Hepatocyte (in vitro differentiated cells): ENCODE measurements around the gene PRKAB1. TPM values are rescaled to one million over a fixed set of nuclear protein-coding genes. Genes with fewer than 3 reads are reported as not detected.

ENCODE experiments used
- DNase-seq: peaks from one replicate; pipeline ENCODE4 v3.0.0-alpha.2; 2016; ENCODE audit warnings: low spot score
- H2AFZ ChIP-seq: fragments of 200-600 bp; sonication (generic); 2 replicates; pipeline ENCODE4 v1.6.0; 2016; ENCODE audit warnings: antibody characterized with exemption, mild to moderate bottlenecking
- H3K27ac ChIP-seq: fragments of 200-600 bp; sonication (generic); 2 replicates; pipeline ENCODE4 v1.5.1; 2016; ENCODE audit warnings: mild to moderate bottlenecking
- H3K27me3 ChIP-seq: fragments of 200-600 bp; sonication (generic); 2 replicates; pipeline ENCODE4 v1.6.1; 2016
- H3K36me3 ChIP-seq: fragments of 200-600 bp; sonication (generic); replicated peaks from 2 replicates; pipeline ENCODE4 v1.5.1; 2016; ENCODE audit warnings: low read depth; ENCODE audit not compliant: insufficient read depth
- H3K4me1 ChIP-seq: fragments of 200-600 bp; sonication (generic); 2 replicates; pipeline ENCODE4 v1.5.1; 2016; ENCODE audit warnings: mild to moderate bottlenecking, moderate library complexity; ENCODE audit not compliant: insufficient read depth
- H3K4me2 ChIP-seq: fragments of 200-600 bp; sonication (generic); 2 replicates; pipeline ENCODE4 v1.6.0; 2016
- H3K4me3 ChIP-seq: fragments of 200-600 bp; sonication (generic); 2 replicates; pipeline ENCODE4 v1.5.1; 2016; ENCODE audit warnings: mild to moderate bottlenecking
- H3K79me2 ChIP-seq: fragments of 200-600 bp; sonication (generic); 2 replicates; pipeline ENCODE4 v1.6.0; 2017; ENCODE audit warnings: mild to moderate bottlenecking
- H3K9me2 ChIP-seq: fragments of 200-600 bp; sonication (generic); replicated peaks from 2 replicates; pipeline ENCODE4 v1.6.0; 2017; ENCODE audit warnings: mild to moderate bottlenecking; ENCODE audit not compliant: insufficient read depth
- H3K9me3 ChIP-seq: fragments of 200-600 bp; sonication (generic); 2 replicates; pipeline ENCODE4 v1.5.1; 2016; ENCODE audit warnings: low read depth, mild to moderate bottlenecking
- H4K20me1 ChIP-seq: fragments of 200-600 bp; sonication (generic); 2 replicates; pipeline ENCODE4 v1.6.0; 2016; ENCODE audit warnings: mild to moderate bottlenecking; ENCODE audit not compliant: insufficient read depth, poor library complexity, severe bottlenecking
- CTCF ChIP-seq: fragments of 200-600 bp; sonication (generic); IDR thresholded peaks from 2 replicates; pipeline ENCODE4 v1.5.1; 2016; ENCODE audit warnings: antibody characterized with exemption, mild to moderate bottlenecking; ENCODE audit not compliant: poor library complexity
- EZH2 ChIP-seq: fragments of 200-600 bp; sonication (generic); IDR thresholded peaks from 2 replicates; pipeline ENCODE4 v1.6.1; 2016; ENCODE audit warnings: antibody characterized with exemption, mild to moderate bottlenecking, borderline replicate concordance
- EZH2phosphoT487 ChIP-seq: fragments of 200-600 bp; sonication (generic); IDR thresholded peaks from one replicate; pipeline ENCODE4 v1.6.1; 2018; ENCODE audit warnings: antibody characterized with exemption, mild to moderate bottlenecking, low read depth, moderate library complexity; ENCODE audit not compliant: unreplicated experiment, severe bottlenecking
- whole genome bisulfite sequencing: methylation state at CpG from one replicate; pipeline ENCODE4 v1.1.6; 2016; ENCODE audit warnings: low lambda C conversion rate; ENCODE audit errors: missing lambda C conversion rate; 5-methylcytosine and 5-hydroxymethylcytosine counted together
- polyA plus RNA-seq: library from polyadenylated mRNA; unstranded; fragments of >200 nt; fragmentation: Nextera tagmentation; extraction: Ambion mirVana; gene quantifications from 2 replicates; pipeline ENCODE4 v1.2.1, GENCODE V29; 2016
- total RNA-seq: library from RNA; depleted of rRNA; stranded (reverse); fragments of >200 nt; gene quantifications from 2 replicates; pipeline ENCODE4 v1.2.3, GENCODE V29; 2014

PRKAB1 gene
- total and polyA plus RNA-seq, 2 experiments from 2014 or later: 32.3 to 37.7 TPM

- no peaks in the 10 kb centered on the region for H3K9me2 ChIP-seq
- no peak overlapping the region for H3K27ac ChIP-seq
- H3K27me3 ChIP-seq: no peaks in the 10 kb centered on the region
- no peak for TF ChIP-seq EZH2phosphoT487
- no peak for TF ChIP-seq CTCF
- TF ChIP-seq EZH2: no peak
- no peak overlapping the region for H3K4me3 ChIP-seq
- no peak for DNase-seq
- no peaks in the 10 kb centered on the region for H3K36me3 ChIP-seq
- H4K20me1 ChIP-seq: no peaks in the 10 kb centered on the region
- no peaks in the 10 kb centered on the region for H3K79me2 ChIP-seq
- WGBS: 85% methylated on average over 7 of the region's 7 CpGs
- H2AFZ ChIP-seq: no peak overlapping the region
- H3K4me2 ChIP-seq: no peak overlapping the region
- no peaks in the 10 kb centered on the region for H3K9me3 ChIP-seq
- H3K4me1 ChIP-seq: no peaks in the 10 kb centered on the region
These were observed 37.6 kb upstream of the PRKAB1 start for GRCh38 chr12:119630223-119630780.

GRCh38 chr12:119630962-119631550 is 36.9 kb upstream of the PRKAB1 start:
- 92% methylated on average over 1 of the region's 1 CpG for WGBS
- no peak overlapping the region for H3K4me2 ChIP-seq
- no peaks in the 10 kb centered on the region for H3K36me3 ChIP-seq
- H3K4me1 ChIP-seq: no peaks in the 10 kb centered on the region
- H3K4me3 ChIP-seq: no peak overlapping the region
- H3K27ac ChIP-seq: no peak overlapping the region
- no peaks in the 10 kb centered on the region for H3K27me3 ChIP-seq
- TF ChIP-seq EZH2 (no peak), CTCF (no peak), EZH2phosphoT487 (no peak)
- no peak for DNase-seq
- no peaks in the 10 kb centered on the region for H3K9me2 ChIP-seq
- H3K79me2 ChIP-seq: no peaks in the 10 kb centered on the region
- no peaks in the 10 kb centered on the region for H3K9me3 ChIP-seq
- H4K20me1 ChIP-seq: no peaks in the 10 kb centered on the region
- H2AFZ ChIP-seq: no peak overlapping the region

- H2AFZ ChIP-seq: no peak overlapping the region
- no peak for DNase-seq
- WGBS: 69% methylated on average over 4 of the region's 4 CpGs
- H3K9me3 ChIP-seq: no peaks in the 10 kb centered on the region
- H3K9me2 ChIP-seq: no peaks in the 10 kb centered on the region
- no peak overlapping the region for H3K27ac ChIP-seq
- no peaks in the 10 kb centered on the region for H3K4me1 ChIP-seq
- no peaks in the 10 kb centered on the region for H3K79me2 ChIP-seq
- H3K4me2 ChIP-seq: no peak overlapping the region
- no peaks in the 10 kb centered on the region for H3K36me3 ChIP-seq
- no peak overlapping the region for H3K4me3 ChIP-seq
- H3K27me3 ChIP-seq: peaks cover under 1% of the 10 kb centered on the region
- no peaks in the 10 kb centered on the region for H4K20me1 ChIP-seq
- TF ChIP-seq EZH2 (no peak), EZH2phosphoT487 (no peak), CTCF (no peak)
These were observed 35.8 kb upstream of the PRKAB1 start for GRCh38 chr12:119631930-119632678.
